AG10803 (cell line): Measurements from ENCODE around the gene TRUB1.

Source experiments
- DNase-seq: peaks from one replicate; pipeline ENCODE4 v3.0.0; 2010; ENCODE audit warnings: low read depth
- H3K4me3 ChIP-seq: 2 replicates; pipeline ENCODE4 v1.5.1; 2011; ENCODE audit warnings: mild to moderate bottlenecking, low read length, control low read depth
- TF ChIP-seq, protein P1 (sequence below): conservative IDR thresholded peaks from 2 replicates; pipeline ENCODE4 v1.5.1; 2011; ENCODE audit warnings: mild to moderate bottlenecking, low read length, control low read depth, inconsistent platforms

Gene TRUB1

GRCh38 chr10:114914560-114914959 is 23.4 kb upstream of the TRUB1 start:
- TF ChIP-seq, protein P1, sequence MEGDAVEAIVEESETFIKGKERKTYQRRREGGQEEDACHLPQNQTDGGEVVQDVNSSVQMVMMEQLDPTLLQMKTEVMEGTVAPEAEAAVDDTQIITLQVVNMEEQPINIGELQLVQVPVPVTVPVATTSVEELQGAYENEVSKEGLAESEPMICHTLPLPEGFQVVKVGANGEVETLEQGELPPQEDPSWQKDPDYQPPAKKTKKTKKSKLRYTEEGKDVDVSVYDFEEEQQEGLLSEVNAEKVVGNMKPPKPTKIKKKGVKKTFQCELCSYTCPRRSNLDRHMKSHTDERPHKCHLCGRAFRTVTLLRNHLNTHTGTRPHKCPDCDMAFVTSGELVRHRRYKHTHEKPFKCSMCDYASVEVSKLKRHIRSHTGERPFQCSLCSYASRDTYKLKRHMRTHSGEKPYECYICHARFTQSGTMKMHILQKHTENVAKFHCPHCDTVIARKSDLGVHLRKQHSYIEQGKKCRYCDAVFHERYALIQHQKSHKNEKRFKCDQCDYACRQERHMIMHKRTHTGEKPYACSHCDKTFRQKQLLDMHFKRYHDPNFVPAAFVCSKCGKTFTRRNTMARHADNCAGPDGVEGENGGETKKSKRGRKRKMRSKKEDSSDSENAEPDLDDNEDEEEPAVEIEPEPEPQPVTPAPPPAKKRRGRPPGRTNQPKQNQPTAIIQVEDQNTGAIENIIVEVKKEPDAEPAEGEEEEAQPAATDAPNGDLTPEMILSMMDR = no peak
- no peak overlapping the region for H3K4me3 ChIP-seq
- no peak for DNase-seq

GRCh38 chr10:114915294-114915693 is 22.7 kb upstream of the TRUB1 start:
- no peak for DNase-seq
- TF ChIP-seq, protein P1 = no peak

GRCh38 chr10:114916653-114917052 is 21.3 kb upstream of the TRUB1 start:
- no peak for DNase-seq
- no peak overlapping the region for H3K4me3 ChIP-seq
- TF ChIP-seq, protein P1 = no peak

More at GRCh38 chr10:114915294-114915693, 22.7 kb upstream of the TRUB1 start:
- no peak overlapping the region for H3K4me3 ChIP-seq

DNA sequence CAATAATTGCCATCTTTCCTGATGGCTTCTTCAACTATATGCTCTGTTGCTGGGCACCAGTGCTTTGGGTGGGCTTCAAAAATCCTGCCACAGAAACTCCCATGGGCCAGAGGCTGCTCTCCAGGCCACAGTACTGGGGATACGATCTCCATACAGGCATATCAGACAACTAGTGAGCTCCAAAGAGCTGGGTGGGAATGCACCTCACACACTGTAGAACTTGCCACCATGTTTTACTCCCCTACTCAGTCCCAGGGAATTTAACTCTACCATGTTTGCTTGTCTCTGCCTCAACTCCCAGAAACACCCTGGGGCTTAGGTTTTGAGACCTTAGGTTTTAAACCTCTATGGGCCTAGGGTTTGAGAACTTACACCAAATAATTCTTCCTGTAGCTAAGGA is 20.5 kb upstream of the TRUB1 start:
- DNase-seq = no peak
- TF ChIP-seq, protein P1 = no peak
- no peak overlapping the region for H3K4me3 ChIP-seq

DNA sequence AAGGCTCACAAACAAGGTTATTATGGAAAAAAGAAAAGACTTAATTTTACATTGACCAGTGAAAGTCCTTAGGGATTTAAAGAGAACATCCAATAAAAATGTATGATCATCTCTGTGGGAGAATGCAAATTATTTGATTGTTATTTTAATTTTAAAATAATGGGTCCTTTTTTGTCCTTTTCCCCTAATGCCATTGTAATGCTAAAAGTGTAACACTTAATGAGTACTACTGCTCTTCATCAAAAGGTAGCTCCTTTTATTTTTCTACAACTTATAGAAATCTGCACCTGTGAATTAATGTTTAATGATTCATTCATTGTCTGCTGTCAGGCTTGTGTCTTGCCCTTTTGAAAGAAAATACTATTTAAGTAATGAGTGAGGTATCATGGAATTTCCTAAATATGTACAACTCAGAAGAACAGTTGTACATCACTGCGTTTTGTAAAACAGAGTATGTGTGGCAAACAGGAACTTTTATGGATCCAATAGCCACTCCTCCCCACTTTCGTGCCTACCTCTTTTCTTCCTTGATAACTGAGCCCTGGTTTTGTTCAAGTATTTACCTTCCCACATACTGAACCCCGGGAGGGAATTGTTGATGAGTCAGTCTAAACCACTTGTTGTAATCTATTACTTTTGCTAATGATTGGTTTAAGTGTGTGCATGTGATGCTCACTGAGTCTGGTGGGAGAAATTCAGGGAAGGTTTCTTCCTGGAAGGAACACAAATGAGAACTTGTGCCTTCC is 19.9 kb upstream of the TRUB1 start:
- DNase-seq = no peak
- TF ChIP-seq, protein P1 = no peak
- H3K4me3 ChIP-seq = no peak overlapping the region

DNA sequence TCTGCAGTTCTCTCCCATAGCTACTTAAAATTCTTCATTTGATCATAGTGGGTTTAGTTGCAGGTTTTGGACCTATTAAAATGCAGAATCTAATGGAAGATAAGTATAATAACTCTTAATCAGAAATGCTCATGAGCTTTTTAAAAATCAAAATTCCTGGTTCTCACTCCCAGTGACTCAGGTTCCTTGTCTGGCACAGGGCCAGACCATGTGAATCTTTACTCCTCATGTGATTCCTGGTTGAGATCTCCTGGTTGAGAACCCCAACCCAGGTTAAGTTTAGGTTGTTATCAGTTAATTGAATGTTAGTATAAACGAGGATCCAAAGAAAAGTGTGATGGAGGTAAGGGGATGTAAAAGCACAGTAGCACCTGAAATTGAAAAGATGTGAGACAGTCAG is 17.5 kb upstream of the TRUB1 start:
- TF ChIP-seq, protein P1 = no peak
- DNase-seq = no peak
- H3K4me3 ChIP-seq = no peak overlapping the region

- no peak for DNase-seq
- H3K4me3 ChIP-seq = no peak overlapping the region
- TF ChIP-seq, protein P1 = no peak
Observed at GRCh38 chr10:114922003-114922402, 16.0 kb upstream of the TRUB1 start.
